Measurements from ENCODE around the gene RYR3. TPM values are rescaled to one million over a fixed set of nuclear protein-coding genes. Genes with fewer than 3 reads are reported as not detected.

RYR3 gene
- total RNA-seq, 1 donor: not detected

- TF ChIP-seq, protein P1, sequence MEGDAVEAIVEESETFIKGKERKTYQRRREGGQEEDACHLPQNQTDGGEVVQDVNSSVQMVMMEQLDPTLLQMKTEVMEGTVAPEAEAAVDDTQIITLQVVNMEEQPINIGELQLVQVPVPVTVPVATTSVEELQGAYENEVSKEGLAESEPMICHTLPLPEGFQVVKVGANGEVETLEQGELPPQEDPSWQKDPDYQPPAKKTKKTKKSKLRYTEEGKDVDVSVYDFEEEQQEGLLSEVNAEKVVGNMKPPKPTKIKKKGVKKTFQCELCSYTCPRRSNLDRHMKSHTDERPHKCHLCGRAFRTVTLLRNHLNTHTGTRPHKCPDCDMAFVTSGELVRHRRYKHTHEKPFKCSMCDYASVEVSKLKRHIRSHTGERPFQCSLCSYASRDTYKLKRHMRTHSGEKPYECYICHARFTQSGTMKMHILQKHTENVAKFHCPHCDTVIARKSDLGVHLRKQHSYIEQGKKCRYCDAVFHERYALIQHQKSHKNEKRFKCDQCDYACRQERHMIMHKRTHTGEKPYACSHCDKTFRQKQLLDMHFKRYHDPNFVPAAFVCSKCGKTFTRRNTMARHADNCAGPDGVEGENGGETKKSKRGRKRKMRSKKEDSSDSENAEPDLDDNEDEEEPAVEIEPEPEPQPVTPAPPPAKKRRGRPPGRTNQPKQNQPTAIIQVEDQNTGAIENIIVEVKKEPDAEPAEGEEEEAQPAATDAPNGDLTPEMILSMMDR (IDR thresholded peaks at IDR 0.05; ENCODE audit: insufficient read depth, low read depth, low read length): no peak
- no peak overlapping the region for H3K4me3 ChIP-seq (ENCODE audit: low read depth, low read length)
- DNase-seq (ENCODE audit: low read depth): no peak
Observed at GRCh38 chr15:33445984-33446383, 135.2 kb downstream of the RYR3 start.

DNA sequence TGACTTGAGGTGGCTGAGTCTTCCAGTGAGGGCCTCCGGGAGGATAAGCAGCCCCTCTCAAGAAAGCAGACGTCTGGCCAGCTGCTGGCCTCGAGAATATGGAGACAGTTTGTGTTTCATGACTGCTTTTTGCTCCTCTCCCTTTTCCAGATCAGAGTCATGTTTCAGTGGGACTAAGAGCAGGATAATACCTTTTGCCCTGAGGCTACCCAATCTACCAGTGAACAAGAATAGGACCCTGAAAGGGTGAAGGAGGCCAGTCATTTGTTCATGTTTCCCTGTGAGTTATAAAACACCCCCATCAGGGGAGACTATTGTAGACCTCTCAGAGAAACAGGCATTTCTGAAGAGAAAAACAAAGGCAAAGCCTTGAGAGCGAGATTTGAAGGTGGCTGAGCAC, 137.4 kb downstream of the RYR3 start:
- H3K4me3 ChIP-seq (ENCODE audit: low read depth, low read length): no peak overlapping the region
- no peak for DNase-seq (ENCODE audit: low read depth)
- TF ChIP-seq, protein P1 (IDR thresholded peaks at IDR 0.05; ENCODE audit: insufficient read depth, low read depth, low read length): no peak

- H3K4me3 ChIP-seq (ENCODE audit: low read depth, low read length): no peak overlapping the region
- no peak for DNase-seq (ENCODE audit: low read depth)
- TF ChIP-seq, protein P1 (IDR thresholded peaks at IDR 0.05; ENCODE audit: insufficient read depth, low read depth, low read length): no peak
Observed at GRCh38 chr15:33448961-33449606, 138.3 kb downstream of the RYR3 start.

GRCh38 chr15:33449810-33450209, 139.0 kb downstream of the RYR3 start:
- H3K4me3 ChIP-seq (ENCODE audit: low read depth, low read length): no peak overlapping the region
- no peak for DNase-seq (ENCODE audit: low read depth)
- TF ChIP-seq, protein P1 (IDR thresholded peaks at IDR 0.05; ENCODE audit: insufficient read depth, low read depth, low read length): no peak

- no peak overlapping the region for H3K4me3 ChIP-seq (ENCODE audit: low read depth, low read length)
- DNase-seq (ENCODE audit: low read depth): no peak
- TF ChIP-seq, protein P1 (IDR thresholded peaks at IDR 0.05; ENCODE audit: insufficient read depth, low read depth, low read length): no peak
Observed at GRCh38 chr15:33451385-33451784, 140.6 kb downstream of the RYR3 start.

- H3K4me3 ChIP-seq (ENCODE audit: low read depth, low read length): no peak overlapping the region
- TF ChIP-seq, protein P1 (IDR thresholded peaks at IDR 0.05; ENCODE audit: insufficient read depth, low read depth, low read length): no peak
- no peak for DNase-seq (ENCODE audit: low read depth)
Observed at GRCh38 chr15:33453761-33454160, 143.0 kb downstream of the RYR3 start.

DNA sequence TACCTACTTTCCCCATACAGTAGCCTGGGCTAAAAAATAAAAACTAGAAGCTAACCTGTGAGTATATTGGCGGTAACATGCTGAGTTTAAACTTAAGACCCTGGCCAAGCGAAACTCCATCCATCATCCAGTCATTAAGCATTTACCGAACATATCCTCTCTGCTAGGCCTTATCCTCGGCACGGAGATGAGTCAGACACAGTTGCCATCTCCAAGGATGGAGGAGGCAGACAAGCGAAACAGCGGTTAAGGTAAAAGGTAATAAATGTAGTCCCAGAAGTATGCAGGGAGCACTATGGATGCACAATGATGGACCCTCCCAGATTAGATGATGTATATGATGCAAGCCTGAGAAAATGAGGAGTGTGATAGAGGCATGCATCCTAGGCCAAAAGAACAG, 143.6 kb downstream of the RYR3 start:
- DNase-seq (ENCODE audit: low read depth): no peak
- TF ChIP-seq, protein P1 (IDR thresholded peaks at IDR 0.05; ENCODE audit: insufficient read depth, low read depth, low read length): no peak
- H3K4me3 ChIP-seq (ENCODE audit: low read depth, low read length): no peak overlapping the region

All from fibroblast of villous mesenchyme (primary cell).